ENCODE data around the gene E2F3.
A peak's percentile ranks its signal among the peaks of the same experiment; 100 is the strongest.

E2F3 gene

GRCh38 chr6:20533746-20534294 is 132.1 kb downstream of the E2F3 start:
- DNase-seq (ENCODE audit: low spot score): no peak

- DNase-seq (ENCODE audit: low spot score): peak; percentile 91
Observed at GRCh38 chr6:20534295-20535262, 132.9 kb downstream of the E2F3 start, which contains the start of gene CDKAL1. Gene CDKAL1, plus strand, starts transcription at chr6:20534457. Its CDS starts 11,894 bp downstream, at chr6:20546351.

- no peak for DNase-seq (ENCODE audit: low spot score)
Observed at GRCh38 chr6:20538131-20538662, 136.5 kb downstream of the E2F3 start.

- no peak for DNase-seq (ENCODE audit: low spot score)
Observed at GRCh38 chr6:20538907-20539306, 137.2 kb downstream of the E2F3 start.

- no peak for DNase-seq (ENCODE audit: low spot score)
Observed at GRCh38 chr6:20539387-20539786, 137.7 kb downstream of the E2F3 start.

GRCh38 chr6:20540683-20541082 is 139.0 kb downstream of the E2F3 start:
- DNase-seq (ENCODE audit: low spot score): no peak

- no peak for DNase-seq (ENCODE audit: low spot score)
Observed at GRCh38 chr6:20541382-20541781, 139.7 kb downstream of the E2F3 start.

- peak; percentile 19 for DNase-seq (ENCODE audit: low spot score)
Observed at GRCh38 chr6:20542927-20543602, 141.4 kb downstream of the E2F3 start.
